ENCODE data around the gene TRAPPC3. TPM values are rescaled to one million over a fixed set of nuclear protein-coding genes. Genes with fewer than 3 reads are reported as not detected.
A peak's percentile ranks its signal among the peaks of the same experiment; 100 is the strongest.

TRAPPC3 gene
- total RNA-seq, 1 donor from 2014 or later: 52.1 TPM

GRCh38 chr1:36109041-36109679, 40.1 kb downstream of the TRAPPC3 start:
- peak overlapping the region; percentile 15 for H3K27ac ChIP-seq
- intact Hi-C loops (cut with DNase I): no loop called here

GRCh38 chr1:36108314-36108713, 41.0 kb downstream of the TRAPPC3 start:
- TF ChIP-seq POLR2AphosphoS5 (IDR thresholded peaks at IDR 0.05; ENCODE audit: insufficient read depth in 1 of 2, low read depth in 1 of 2) (peak in 1 of 2 donors; percentile 25), POLR2A (IDR thresholded peaks at IDR 0.05) (no peak), CTCF (IDR thresholded peaks at IDR 0.05) (no peak)
- no peak for DNase-seq (ENCODE audit: extremely low spot score in 2 of 2)
- Histone ChIP-seq H3K36me3 (no peaks in the 10 kb centered on the region), H3K27ac (peak overlapping the region; percentile 15), H3K27me3 (no peaks in the 10 kb centered on the region), H3K9me3 (no peaks in the 10 kb centered on the region), H3K4me3 (no peak overlapping the region), H3K4me1 (peaks cover 17% of the 10 kb centered on the region)
- intact Hi-C loops (cut with DNase I): no loop called here

More at GRCh38 chr1:36109041-36109679, 40.1 kb downstream of the TRAPPC3 start:
- Histone ChIP-seq H3K4me3 (no peak overlapping the region), H3K9me3 (no peaks in the 10 kb centered on the region), H3K4me1 (peaks cover 17% of the 10 kb centered on the region), H3K36me3 (no peaks in the 10 kb centered on the region), H3K27me3 (no peaks in the 10 kb centered on the region)
- no peak for TF ChIP-seq POLR2AphosphoS5 (IDR thresholded peaks at IDR 0.05; ENCODE audit: insufficient read depth in 1 of 2, low read depth in 1 of 2)
- no peak for TF ChIP-seq CTCF (IDR thresholded peaks at IDR 0.05)
- TF ChIP-seq POLR2A (IDR thresholded peaks at IDR 0.05): no peak
- DNase-seq (ENCODE audit: extremely low spot score in 2 of 2): no peak

GRCh38 chr1:36107394-36107793, 41.9 kb downstream of the TRAPPC3 start:
- no peaks in the 10 kb centered on the region for H3K9me3 ChIP-seq
- H3K4me3 ChIP-seq: no peak overlapping the region
- H3K27me3 ChIP-seq: no peaks in the 10 kb centered on the region
- H3K36me3 ChIP-seq: no peaks in the 10 kb centered on the region
- H3K27ac ChIP-seq: peak overlapping the region; percentile 15
- peaks cover 17% of the 10 kb centered on the region for H3K4me1 ChIP-seq
- DNase-seq (ENCODE audit: extremely low spot score in 2 of 2): no peak
- intact Hi-C loops (cut with DNase I): no loop called here
- TF ChIP-seq POLR2AphosphoS5 (IDR thresholded peaks at IDR 0.05; ENCODE audit: insufficient read depth in 1 of 2, low read depth in 1 of 2) (no peak), CTCF (IDR thresholded peaks at IDR 0.05) (no peak), POLR2A (IDR thresholded peaks at IDR 0.05) (no peak)

DNA sequence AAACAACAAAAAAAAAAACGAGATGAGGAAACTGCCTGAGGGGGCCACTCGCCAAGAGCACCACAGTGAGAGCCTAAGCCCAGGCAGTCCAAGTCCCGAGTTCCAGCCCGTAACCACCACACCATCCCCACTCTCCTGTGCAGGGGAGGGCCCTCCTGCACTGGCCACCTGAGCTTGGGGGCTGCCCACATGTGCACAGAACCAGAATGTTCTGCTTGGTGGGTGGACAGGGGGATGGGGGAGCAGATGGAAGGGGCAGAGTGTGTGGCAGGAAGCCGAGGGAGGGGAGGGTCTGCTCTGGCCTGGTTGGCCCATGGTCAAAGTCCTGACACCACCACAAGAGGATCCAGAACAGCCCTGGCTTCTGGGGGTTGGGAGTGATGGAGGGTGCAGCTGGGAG, 43.0 kb downstream of the TRAPPC3 start:
- no peaks in the 10 kb centered on the region for H3K9me3 ChIP-seq
- peaks cover 17% of the 10 kb centered on the region for H3K4me1 ChIP-seq
- H3K27ac ChIP-seq: no peak overlapping the region
- no peaks in the 10 kb centered on the region for H3K36me3 ChIP-seq
- intact Hi-C loops (cut with DNase I): no loop called here
- H3K27me3 ChIP-seq: no peaks in the 10 kb centered on the region
- TF ChIP-seq POLR2A (IDR thresholded peaks at IDR 0.05): no peak
- TF ChIP-seq POLR2AphosphoS5 (IDR thresholded peaks at IDR 0.05; ENCODE audit: insufficient read depth in 1 of 2, low read depth in 1 of 2): no peak
- no peak for TF ChIP-seq CTCF (IDR thresholded peaks at IDR 0.05)
- H3K4me3 ChIP-seq: no peak overlapping the region
- no peak for DNase-seq (ENCODE audit: extremely low spot score in 2 of 2)

DNA sequence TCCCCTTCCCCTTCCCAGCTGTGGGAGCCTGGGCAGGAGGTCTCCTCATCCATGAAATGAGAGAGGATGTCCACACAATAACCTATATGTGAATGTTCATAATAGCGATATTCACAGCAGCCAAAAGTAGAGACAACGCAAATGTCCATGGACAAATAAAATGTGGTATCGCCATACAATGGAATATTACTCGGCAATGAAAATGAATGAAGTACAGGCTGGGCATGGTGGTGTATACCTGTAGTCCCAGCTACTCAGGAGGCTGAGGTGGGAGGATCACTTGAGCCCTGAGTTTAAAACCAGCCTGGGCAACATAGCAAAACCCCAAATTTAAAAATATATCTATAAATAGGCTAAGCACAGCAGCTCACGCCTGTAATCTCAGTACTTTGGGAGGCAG, 47.7 kb downstream of the TRAPPC3 start:
- TF ChIP-seq POLR2AphosphoS5 (IDR thresholded peaks at IDR 0.05; ENCODE audit: insufficient read depth in 1 of 2, low read depth in 1 of 2) (no peak), POLR2A (IDR thresholded peaks at IDR 0.05) (no peak), CTCF (IDR thresholded peaks at IDR 0.05) (no peak)
- H3K36me3 ChIP-seq: no peaks in the 10 kb centered on the region
- H3K27me3 ChIP-seq: no peaks in the 10 kb centered on the region
- intact Hi-C loops (cut with DNase I): loop anchor here (5.0 kb wide), 1 partner anchor 321 kb away; no protein-coding TSS in a partner anchor
- no peaks in the 10 kb centered on the region for H3K9me3 ChIP-seq
- no peak overlapping the region for H3K27ac ChIP-seq
- no peak overlapping the region for H3K4me3 ChIP-seq
- DNase-seq (ENCODE audit: extremely low spot score in 2 of 2): no peak
- H3K4me1 ChIP-seq: peaks cover 9% of the 10 kb centered on the region

Data from vagina (tissue), 2 donors.